HG03095 (cell line): ENCODE results near the gene ADARB1.

ENCODE experiments used
- ATAC-seq: cut with Tn5 transposase; IDR thresholded peaks from one replicate; pipeline ENCODE4 v1.9.1; 2021; ENCODE audit warnings: moderate library complexity; ENCODE audit not compliant: unreplicated experiment

Gene ADARB1

GRCh38 chr21:45112371-45112770 lies 38.0 kb downstream of the ADARB1 start:
- ATAC-seq: no peak

- ATAC-seq: no peak
Observed at GRCh38 chr21:45113543-45113942, 39.2 kb downstream of the ADARB1 start.

GRCh38 chr21:45114072-45114471 lies 39.7 kb downstream of the ADARB1 start:
- ATAC-seq: no peak

- ATAC-seq: no peak
Observed at GRCh38 chr21:45114475-45114874, 40.1 kb downstream of the ADARB1 start.

- no peak for ATAC-seq
Observed at GRCh38 chr21:45115141-45115540, 40.8 kb downstream of the ADARB1 start.

- no peak for ATAC-seq
Observed at GRCh38 chr21:45116066-45116465, 41.7 kb downstream of the ADARB1 start.

- no peak for ATAC-seq
Observed at GRCh38 chr21:45117314-45117713, 42.9 kb downstream of the ADARB1 start.

- no peak for ATAC-seq
Observed at GRCh38 chr21:45118099-45118498, 43.7 kb downstream of the ADARB1 start.

- ATAC-seq: no peak
Observed at GRCh38 chr21:45119812-45120211, 45.4 kb downstream of the ADARB1 start.

GRCh38 chr21:45120975-45121374 lies 46.6 kb downstream of the ADARB1 start:
- ATAC-seq: no peak

- ATAC-seq: no peak
Observed at GRCh38 chr21:45122030-45122429, 47.6 kb downstream of the ADARB1 start.

- ATAC-seq: no peak
Observed at GRCh38 chr21:45122432-45123132, 48.2 kb downstream of the ADARB1 start.

GRCh38 chr21:45123440-45123839 lies 49.1 kb downstream of the ADARB1 start:
- no peak for ATAC-seq

GRCh38 chr21:45124596-45124995 lies 50.2 kb downstream of the ADARB1 start:
- ATAC-seq: no peak

- ATAC-seq: no peak
Observed at GRCh38 chr21:45125357-45125756, 51.0 kb downstream of the ADARB1 start.

- no peak for ATAC-seq
Observed at GRCh38 chr21:45126204-45126626, 51.8 kb downstream of the ADARB1 start.

- no peak for ATAC-seq
Observed at GRCh38 chr21:45126983-45127382, 52.6 kb downstream of the ADARB1 start.

GRCh38 chr21:45127937-45128336 lies 53.6 kb downstream of the ADARB1 start:
- no peak for ATAC-seq

GRCh38 chr21:45128613-45129188 lies 54.3 kb downstream of the ADARB1 start:
- ATAC-seq: no peak

GRCh38 chr21:45129189-45129923 lies 55.0 kb downstream of the ADARB1 start:
- ATAC-seq: no peak

GRCh38 chr21:45130324-45130774 lies 56.0 kb downstream of the ADARB1 start:
- ATAC-seq: no peak

GRCh38 chr21:45131537-45131999 lies 57.2 kb downstream of the ADARB1 start:
- no peak for ATAC-seq
